Osteoblast (primary cell): ENCODE measurements around the gene MANEA. TPM values are rescaled to one million over a fixed set of nuclear protein-coding genes. Genes with fewer than 3 reads are reported as not detected.
"Not testable (repeated sequence)": the region's sequence is repeated elsewhere in the genome, so short reads cannot be mapped to it uniquely, and the experiment has no call there.

Source experiments
- DNase-seq: peaks from one replicate; pipeline ENCODE4 v3.0.0; 2011; ENCODE audit warnings: low spot score, mixed read lengths; ENCODE audit not compliant: insufficient read length; ENCODE audit errors: missing footprints
- H2AFZ ChIP-seq: 2 replicates; pipeline ENCODE4 v1.6.0; 2011; ENCODE audit warnings: mild to moderate bottlenecking, low read length
- H3K27ac ChIP-seq: 2 replicates; pipeline ENCODE4 v1.5.1; 2011; ENCODE audit warnings: mild to moderate bottlenecking, low read depth, low read length, moderate library complexity
- H3K27me3 ChIP-seq: 2 replicates; pipeline ENCODE4 v1.6.0; 2012; ENCODE audit warnings: mild to moderate bottlenecking, control low read depth, inconsistent platforms, low read length, moderate library complexity; ENCODE audit not compliant: insufficient read depth
- H3K36me3 ChIP-seq: 2 replicates; pipeline ENCODE4 v1.5.1; 2011; ENCODE audit warnings: mild to moderate bottlenecking, low read length, control low read depth, moderate library complexity; ENCODE audit not compliant: insufficient read depth
- H3K4me1 ChIP-seq: 2 replicates; pipeline ENCODE4 v1.5.1; 2011; ENCODE audit warnings: mild to moderate bottlenecking, low read length, control low read depth, moderate library complexity; ENCODE audit not compliant: insufficient read depth
- H3K4me2 ChIP-seq: 2 replicates; pipeline ENCODE4 v1.6.0; 2011; ENCODE audit warnings: mild to moderate bottlenecking, low read length; ENCODE audit not compliant: insufficient read depth
- H3K4me3 ChIP-seq: fragments of 200-600 bp; sonication (generic); 3 replicates; pipeline ENCODE4 v1.5.1; 2012; ENCODE audit warnings: mild to moderate bottlenecking, low read length, inconsistent platforms; ENCODE audit not compliant: insufficient read depth
- H3K79me2 ChIP-seq: 2 replicates; pipeline ENCODE4 v1.6.0; 2012; ENCODE audit warnings: mild to moderate bottlenecking, low read length, control low read depth, inconsistent platforms; ENCODE audit not compliant: insufficient read depth
- H3K9me3 ChIP-seq: 2 replicates; pipeline ENCODE4 v1.5.1; 2011; ENCODE audit warnings: low read depth, low read length, control low read depth
- H4K20me1 ChIP-seq: 2 replicates; pipeline ENCODE4 v1.6.0; 2012; ENCODE audit warnings: mild to moderate bottlenecking, low read length, control low read depth; ENCODE audit not compliant: insufficient read depth
- CTCF ChIP-seq: IDR thresholded peaks from 2 replicates; pipeline ENCODE4 v1.5.1; 2011; ENCODE audit warnings: mild to moderate bottlenecking, low read depth, low read length, moderate library complexity; ENCODE audit errors: extremely low read depth
- total RNA-seq: library from RNA; depleted of rRNA; stranded (reverse); fragments of >200 nt; gene quantifications from 2 replicates; pipeline ENCODE4 v1.2.3, GENCODE V29; 2012

MANEA gene
- total RNA-seq, 1 donor = 15.9 TPM

DNA sequence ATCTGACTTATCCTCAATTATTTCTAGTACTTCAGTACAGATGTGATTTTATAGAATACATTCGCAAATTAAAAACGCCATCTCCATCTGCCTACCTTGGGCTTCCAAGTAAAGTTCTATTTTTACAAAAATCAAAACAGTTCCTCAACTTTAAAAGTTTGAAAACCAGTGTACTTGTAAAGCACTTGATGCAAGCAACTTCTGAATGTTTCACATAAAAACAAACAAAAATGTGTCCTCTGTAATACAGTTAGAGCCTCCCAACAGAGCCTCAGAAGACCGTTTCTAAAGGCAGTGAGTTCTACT is 384 bp upstream of the MANEA start:
- Histone ChIP-seq H3K4me1 (peaks cover 11% of the 10 kb centered on the region), H3K4me3 (peak overlapping the region; percentile 92), H3K36me3 (no peaks in the 10 kb centered on the region), H3K27me3 (no peaks in the 10 kb centered on the region), H3K9me3 (no peaks in the 10 kb centered on the region), H3K27ac (peak overlapping the region; percentile 68), H3K4me2 (peak overlapping the region; percentile 95), H4K20me1 (no peaks in the 10 kb centered on the region), H2AFZ (peak overlapping the region; percentile 89), H3K79me2 (peaks cover 44% of the 10 kb centered on the region)
- DNase-seq = no peak
- TF ChIP-seq CTCF = no peak

DNA sequence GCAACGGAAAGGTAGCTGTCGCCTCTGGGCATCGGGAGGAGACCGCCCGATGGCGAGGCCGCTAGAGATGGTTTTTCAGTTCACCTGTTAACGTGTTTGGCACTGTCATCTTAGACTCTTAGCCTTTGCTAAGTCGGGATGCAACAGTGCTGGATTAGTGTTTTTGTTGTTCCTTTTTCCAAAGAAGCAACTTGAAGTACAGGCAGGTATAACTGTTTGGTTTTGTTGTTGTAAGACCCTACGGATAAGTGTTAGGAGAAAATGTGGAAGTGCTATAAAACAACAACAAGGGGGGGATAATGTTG is 723 bp downstream of the MANEA start:
- Histone ChIP-seq H3K4me3 (peak overlapping the region; percentile 92), H3K27me3 (no peaks in the 10 kb centered on the region), H3K4me1 (peaks cover 11% of the 10 kb centered on the region), H4K20me1 (no peaks in the 10 kb centered on the region), H3K9me3 (no peaks in the 10 kb centered on the region), H3K4me2 (peak overlapping the region; percentile 95), H3K79me2 (peaks cover 40% of the 10 kb centered on the region), H2AFZ (peak overlapping the region; percentile 99), H3K27ac (peak overlapping the region; percentile 88), H3K36me3 (no peaks in the 10 kb centered on the region)
- no peak for TF ChIP-seq CTCF
- no peak for DNase-seq

DNA sequence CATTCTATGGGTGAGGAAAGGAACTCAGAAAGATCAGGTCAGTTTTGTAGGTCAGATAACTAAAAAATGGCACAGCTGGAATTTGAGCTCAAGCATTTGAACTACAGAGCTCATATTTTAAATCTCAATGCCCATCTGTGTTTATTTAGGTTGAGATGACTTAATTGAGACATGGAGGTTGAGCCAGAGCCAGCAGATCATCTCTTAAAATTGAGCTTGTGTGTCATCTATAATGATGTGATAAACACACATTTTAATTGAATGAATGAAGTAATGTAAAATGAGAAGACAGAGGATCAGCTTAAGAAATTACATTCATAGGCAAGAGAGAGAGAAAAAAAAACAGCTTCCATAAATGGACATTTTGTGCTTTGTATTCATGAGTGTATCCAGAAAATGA is 3.7 kb downstream of the MANEA start:
- Histone ChIP-seq H3K4me3 (no peak overlapping the region), H3K4me2 (no peak overlapping the region), H2AFZ (no peak overlapping the region), H3K4me1 (peaks cover 7% of the 10 kb centered on the region), H3K79me2 (peaks cover 26% of the 10 kb centered on the region), H3K36me3 (no peaks in the 10 kb centered on the region), H3K9me3 (no peaks in the 10 kb centered on the region), H3K27ac (no peak overlapping the region), H4K20me1 (no peaks in the 10 kb centered on the region), H3K27me3 (no peaks in the 10 kb centered on the region)
- TF ChIP-seq CTCF = no peak
- DNase-seq = no peak

DNA sequence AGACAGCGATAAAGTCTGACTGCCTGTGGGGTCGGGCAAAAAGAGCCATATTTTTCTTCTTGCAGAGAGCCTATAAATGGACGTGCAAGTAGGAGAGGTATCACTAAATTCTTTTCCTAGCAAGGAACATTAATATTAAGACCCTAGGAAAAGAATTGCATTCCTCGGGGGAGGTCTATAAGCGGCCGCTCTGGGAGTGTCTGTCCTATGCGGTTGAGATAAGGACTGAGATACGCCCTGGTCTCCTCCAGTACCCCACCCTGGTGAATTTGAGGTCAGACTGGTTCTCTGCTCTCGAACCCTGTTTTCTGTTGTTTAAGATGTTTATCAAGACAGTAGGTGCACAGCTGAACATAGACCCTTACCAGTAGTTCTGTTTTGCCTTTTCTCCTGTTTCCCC is 6.9 kb downstream of the MANEA start:
- H3K36me3 ChIP-seq, H3K4me3 ChIP-seq, H4K20me1 ChIP-seq, H3K27ac ChIP-seq, H3K4me1 ChIP-seq, DNase-seq, H3K4me2 ChIP-seq, H2AFZ ChIP-seq, H3K9me3 ChIP-seq, H3K27me3 ChIP-seq: not testable (repeated sequence)
- peaks cover 15% of the 10 kb centered on the region for H3K79me2 ChIP-seq

DNA sequence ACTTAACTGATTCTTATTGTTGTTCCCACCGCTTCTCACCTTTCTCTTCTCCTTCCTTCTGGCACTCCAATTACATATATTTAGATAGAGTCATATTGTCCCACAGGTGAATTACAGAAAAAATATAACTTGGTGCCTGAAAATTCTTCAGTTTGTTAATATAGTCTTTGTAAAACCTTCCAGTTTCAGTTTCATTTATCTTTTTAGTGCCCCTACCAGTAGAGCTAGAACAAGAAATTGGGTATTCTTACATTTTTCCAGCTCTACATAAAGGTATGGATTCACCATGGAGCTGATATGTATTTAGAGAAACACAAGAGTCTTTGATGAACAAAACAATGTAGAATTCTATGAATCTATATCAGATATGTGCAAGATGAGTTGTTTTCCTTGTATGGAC is 10.7 kb downstream of the MANEA start:
- Histone ChIP-seq H2AFZ (no peak overlapping the region), H3K36me3 (no peaks in the 10 kb centered on the region), H3K27ac (no peak overlapping the region), H3K27me3 (no peaks in the 10 kb centered on the region), H3K9me3 (no peaks in the 10 kb centered on the region), H3K79me2 (peaks cover 8% of the 10 kb centered on the region), H4K20me1 (no peaks in the 10 kb centered on the region), H3K4me1 (no peaks in the 10 kb centered on the region), H3K4me2 (no peak overlapping the region), H3K4me3 (no peak overlapping the region)
- no peak for TF ChIP-seq CTCF
- no peak for DNase-seq
